D721Med (cell line): ENCODE measurements around the gene RBFOX1.

Experiments
- DNase-seq: peaks from one replicate; pipeline ENCODE4 v3.0.0; 2011; ENCODE audit warnings: low spot score; ENCODE audit not compliant: insufficient read length
- FAIRE-seq: peaks from 2 replicates; lab custom pipeline; 2011; peaks lifted over from hg19 to GRCh38; lab: Jason Lieb, UNC
- TF ChIP-seq, protein P1 (sequence below): IDR thresholded peaks from 2 replicates; pipeline ENCODE4 v1.5.1; 2012; ENCODE audit warnings: mild to moderate bottlenecking, control low read depth; ENCODE audit not compliant: insufficient read depth; ENCODE audit errors: missing control alignments

RBFOX1 gene

DNA sequence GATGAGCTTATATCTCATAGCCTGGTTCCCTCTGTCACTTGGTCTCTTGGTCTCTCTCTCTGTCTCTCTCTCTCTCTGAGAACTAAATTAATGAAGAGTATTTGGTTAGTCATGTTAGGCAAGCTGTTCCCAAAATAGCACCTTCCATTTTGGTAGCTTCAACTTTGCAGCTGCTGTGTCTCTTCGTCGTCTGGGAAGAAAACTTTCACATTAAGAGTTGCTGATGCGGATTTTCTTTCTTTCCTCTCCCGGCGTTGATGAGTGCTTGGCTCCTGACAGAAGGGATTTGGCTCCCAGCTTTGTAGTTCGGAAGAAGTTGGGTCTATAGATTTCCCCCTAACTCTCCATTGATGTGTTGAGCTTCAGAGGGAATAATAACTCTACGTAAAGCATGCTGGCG lies at the start of gene RBFOX1:
TSS of gene RBFOX1 (plus strand) at position 235 of the 400 bp plus-strand sequence.
- TF ChIP-seq, protein P1, sequence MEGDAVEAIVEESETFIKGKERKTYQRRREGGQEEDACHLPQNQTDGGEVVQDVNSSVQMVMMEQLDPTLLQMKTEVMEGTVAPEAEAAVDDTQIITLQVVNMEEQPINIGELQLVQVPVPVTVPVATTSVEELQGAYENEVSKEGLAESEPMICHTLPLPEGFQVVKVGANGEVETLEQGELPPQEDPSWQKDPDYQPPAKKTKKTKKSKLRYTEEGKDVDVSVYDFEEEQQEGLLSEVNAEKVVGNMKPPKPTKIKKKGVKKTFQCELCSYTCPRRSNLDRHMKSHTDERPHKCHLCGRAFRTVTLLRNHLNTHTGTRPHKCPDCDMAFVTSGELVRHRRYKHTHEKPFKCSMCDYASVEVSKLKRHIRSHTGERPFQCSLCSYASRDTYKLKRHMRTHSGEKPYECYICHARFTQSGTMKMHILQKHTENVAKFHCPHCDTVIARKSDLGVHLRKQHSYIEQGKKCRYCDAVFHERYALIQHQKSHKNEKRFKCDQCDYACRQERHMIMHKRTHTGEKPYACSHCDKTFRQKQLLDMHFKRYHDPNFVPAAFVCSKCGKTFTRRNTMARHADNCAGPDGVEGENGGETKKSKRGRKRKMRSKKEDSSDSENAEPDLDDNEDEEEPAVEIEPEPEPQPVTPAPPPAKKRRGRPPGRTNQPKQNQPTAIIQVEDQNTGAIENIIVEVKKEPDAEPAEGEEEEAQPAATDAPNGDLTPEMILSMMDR, result no peak
- DNase-seq (no peak), FAIRE-seq (no peak)

DNA sequence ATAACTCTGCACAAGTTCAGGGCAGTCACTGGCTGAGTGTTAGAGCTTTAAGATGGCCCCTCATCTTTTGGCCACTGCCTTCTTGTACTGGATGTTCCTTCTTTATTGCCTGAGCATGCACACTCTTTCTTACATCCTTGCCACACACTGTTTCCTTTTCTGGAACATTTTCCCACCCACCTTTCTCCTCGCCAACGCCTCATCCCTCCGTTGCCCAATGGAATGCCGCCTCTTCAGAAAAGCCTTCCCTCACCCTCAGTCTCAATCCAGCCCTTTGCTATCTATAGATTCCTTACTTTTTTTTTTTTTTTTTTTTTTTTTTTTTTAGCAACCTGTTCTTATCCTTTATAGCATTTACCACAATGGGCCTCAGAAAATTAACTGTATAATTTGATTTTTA lies 47.9 kb upstream of the RBFOX1 start:
- TF ChIP-seq, protein P1, result no peak
- DNase-seq (no peak), FAIRE-seq (no peak)

DNA sequence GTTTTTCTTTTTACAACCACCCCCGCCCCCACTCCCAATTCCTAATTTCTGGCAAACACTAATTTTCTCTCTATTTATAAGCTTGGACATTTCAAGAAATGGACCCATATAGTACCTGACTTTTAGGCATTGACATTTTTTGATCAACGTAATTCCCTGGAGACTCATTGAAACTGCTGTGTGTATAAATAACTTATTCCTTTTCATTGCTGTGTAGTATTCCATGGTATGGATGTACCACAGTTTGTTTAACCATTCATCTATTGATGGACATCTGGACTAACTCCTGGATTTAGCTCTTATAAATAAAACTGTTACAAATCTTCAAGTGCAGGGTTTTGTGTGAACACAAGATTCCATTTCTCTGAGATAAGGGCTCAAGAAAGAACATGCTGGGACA lies 47.1 kb upstream of the RBFOX1 start:
- TF ChIP-seq, protein P1, result no peak
- DNase-seq (no peak), FAIRE-seq (no peak)

DNA sequence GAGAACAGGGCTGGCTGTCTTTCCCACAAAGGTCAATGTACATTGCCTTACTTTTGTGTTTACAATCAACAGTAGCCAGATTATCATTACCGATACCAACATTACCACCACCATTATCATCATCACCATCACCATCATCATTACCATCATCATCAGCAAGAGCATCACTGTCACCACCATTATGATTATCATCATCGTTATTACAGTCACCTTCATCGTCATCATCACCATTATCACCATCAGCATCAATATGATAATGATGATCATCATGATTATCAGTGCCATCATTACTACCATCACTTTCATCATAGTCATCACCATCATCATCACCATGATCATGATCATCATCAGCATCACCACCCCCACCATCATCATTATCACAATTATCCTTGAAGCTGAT lies 43.3 kb upstream of the RBFOX1 start:
- DNase-seq, result no peak
- no peak for FAIRE-seq
- TF ChIP-seq, protein P1, result no peak

DNA sequence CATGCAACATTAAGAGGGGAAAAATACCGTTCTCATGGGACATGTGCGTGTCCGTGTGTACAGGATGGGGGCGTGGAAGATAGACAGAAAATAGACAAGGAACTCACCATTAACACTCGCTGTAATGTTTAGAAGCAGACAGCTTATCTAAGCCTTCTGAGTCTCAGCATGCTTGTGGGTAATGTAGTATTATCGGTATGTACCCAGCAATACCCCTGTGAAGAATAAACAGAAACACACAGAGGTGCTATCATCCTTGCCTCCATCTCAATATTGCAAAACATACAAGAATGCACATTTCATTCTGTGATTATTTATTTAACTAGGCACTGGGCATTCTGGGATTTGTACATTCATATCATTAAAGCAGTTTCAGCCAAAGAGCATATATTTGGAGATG lies 42.0 kb upstream of the RBFOX1 start:
- TF ChIP-seq, protein P1, result no peak
- DNase-seq (no peak), FAIRE-seq (no peak)

DNA sequence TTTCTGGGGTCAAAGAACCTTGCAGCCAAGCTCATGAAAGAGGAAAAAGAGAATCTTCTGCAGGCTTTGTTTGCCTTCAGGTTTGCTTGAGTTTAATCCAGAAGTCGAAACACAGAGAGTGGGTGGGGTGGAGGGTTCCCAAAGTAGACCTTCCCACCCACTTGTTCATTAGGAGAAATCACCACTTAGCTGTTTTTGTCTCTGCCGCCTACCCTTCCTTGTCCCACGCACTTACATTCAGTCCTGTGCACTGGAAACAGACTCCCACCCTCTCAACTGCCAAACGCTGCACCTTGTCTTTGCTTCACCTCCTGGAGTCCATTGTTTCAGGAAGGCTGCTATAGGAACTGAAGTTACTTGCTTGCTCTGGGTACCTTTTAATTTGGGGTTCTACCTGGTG lies 38.6 kb upstream of the RBFOX1 start:
- no peak for DNase-seq
- FAIRE-seq, result no peak
- TF ChIP-seq, protein P1, result no peak

DNA sequence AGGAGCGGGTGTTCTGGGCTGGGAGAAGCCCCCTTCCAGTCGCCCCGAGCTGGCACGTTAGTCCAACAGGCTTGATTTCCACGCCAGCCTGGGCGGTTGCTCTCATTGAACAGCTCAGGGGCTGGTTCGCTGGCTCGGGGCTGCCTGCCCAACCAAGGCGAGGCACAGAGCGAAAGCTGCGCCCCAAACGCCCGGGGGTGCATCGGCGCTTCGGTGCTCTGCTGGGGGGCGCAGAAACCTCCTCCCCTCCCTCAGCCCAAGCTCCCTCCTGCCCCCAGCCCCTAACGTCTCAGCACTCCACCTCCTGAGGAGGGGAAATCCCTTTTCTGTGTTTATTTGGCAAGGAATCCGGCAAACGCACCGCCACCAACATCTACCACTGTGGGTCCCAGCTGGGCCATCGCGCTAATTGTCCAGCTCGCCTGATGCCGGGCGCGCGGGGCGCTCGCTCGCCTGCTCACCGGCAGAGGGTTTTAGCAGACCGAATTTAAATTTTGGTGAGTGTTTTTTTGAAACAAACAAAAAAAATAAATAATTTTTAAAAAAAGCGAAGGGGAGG lies 29.5 kb upstream of the RBFOX1 start:
- FAIRE-seq (no peak), DNase-seq (no peak)
- TF ChIP-seq, protein P1, result no peak
